NCI-H2107 treated with DMSO at 0.1 percent for 48 hours (cell line): Measurements from ENCODE around the gene ME3.

Source experiments
- DNase-seq: peaks from one replicate; lab custom pipeline; 2025; ENCODE audit not compliant: unreplicated experiment; lab: John Stamatoyannopoulos, UW

Gene ME3

GRCh38 chr11:86468169-86468568, 204.2 kb downstream of the ME3 start:
- no peak for DNase-seq

- DNase-seq = no peak
Observed at GRCh38 chr11:86464509-86465221, 207.8 kb downstream of the ME3 start.

- no peak for DNase-seq
Observed at GRCh38 chr11:86463955-86464354, 208.5 kb downstream of the ME3 start.

- no peak for DNase-seq
Observed at GRCh38 chr11:86463120-86463519, 209.3 kb downstream of the ME3 start.

GRCh38 chr11:86461892-86462291, 210.5 kb downstream of the ME3 start:
- no peak for DNase-seq

- DNase-seq = no peak
Observed at GRCh38 chr11:86460461-86461385, 211.7 kb downstream of the ME3 start.

- no peak for DNase-seq
Observed at GRCh38 chr11:86459682-86460460, 212.5 kb downstream of the ME3 start.

- no peak for DNase-seq
Observed at GRCh38 chr11:86459002-86459385, 213.4 kb downstream of the ME3 start.

GRCh38 chr11:86458294-86459001, 214.0 kb downstream of the ME3 start:
- no peak for DNase-seq

GRCh38 chr11:86456075-86456939, 216.1 kb downstream of the ME3 start:
- peak; percentile 63 for DNase-seq

- DNase-seq = no peak
Observed at GRCh38 chr11:86453290-86454030, 219.0 kb downstream of the ME3 start.

GRCh38 chr11:86449993-86450629, 222.3 kb downstream of the ME3 start:
- no peak for DNase-seq

GRCh38 chr11:86447763-86448480, 224.5 kb downstream of the ME3 start:
- DNase-seq = no peak

GRCh38 chr11:86446924-86447285, 225.5 kb downstream of the ME3 start:
- DNase-seq = no peak

- DNase-seq = no peak
Observed at GRCh38 chr11:86446163-86446923, 226.1 kb downstream of the ME3 start.

GRCh38 chr11:86444981-86445380, 227.4 kb downstream of the ME3 start:
- DNase-seq = no peak

GRCh38 chr11:86443415-86443814, 229.0 kb downstream of the ME3 start:
- DNase-seq = no peak
